HEK293 (cell line): ENCODE measurements around the gene ACOX2.

Source experiments
- CTCF ChIA-PET: fragments of 350-600 bp; formaldehyde crosslinking; extraction: SDS; loops from one replicate; lab custom pipeline; 2021; ENCODE audit warnings: antibody characterized with exemption; lab: Yijun Ruan, JAX
- POLR2A ChIA-PET: fragments of 300-600 bp; formaldehyde crosslinking; extraction: SDS; loops from one replicate; lab custom pipeline; 2020; ENCODE audit warnings: antibody characterized with exemption, inconsistent platforms; lab: Yijun Ruan, JAX
- H3K27ac ChIP-seq: fragments of 200-500 bp; sonication (Bioruptor generic); 2 replicates; pipeline ENCODE4 v1.5.1; 2014; ENCODE audit warnings: low read depth, low read length, control low read depth, inconsistent platforms; ENCODE audit errors: extremely low read depth
- H3K36me3 ChIP-seq, 2 experiments: fragments of 200-500 bp in 1 of 2; sonication (Bioruptor generic) in 1 of 2; 1 replicate in 1 of 2; 2 replicates in 1 of 2; pipeline ENCODE4 v1.5.1; 2014 to 2017; ENCODE audit warnings: inconsistent platforms in 2 of 2, low read length in 2 of 2; ENCODE audit not compliant: control insufficient read depth in 2 of 2, insufficient read depth in 1 of 2
- H3K4me1 ChIP-seq: fragments of 200-500 bp; sonication (Bioruptor generic); 2 replicates; pipeline ENCODE4 v1.5.1; 2014; ENCODE audit warnings: mild to moderate bottlenecking, low read length, inconsistent platforms; ENCODE audit not compliant: control insufficient read depth, insufficient read depth
- H3K4me3 ChIP-seq: 2 replicates; pipeline ENCODE4 v1.5.1; 2011; ENCODE audit warnings: low read depth, mild to moderate bottlenecking, control low read depth, low read length, moderate library complexity
- H3K9me3 ChIP-seq: fragments of 200-500 bp; sonication (Bioruptor generic); 2 replicates; pipeline ENCODE4 v1.5.1; 2014; ENCODE audit warnings: low read depth, low read length, inconsistent platforms; ENCODE audit not compliant: control insufficient read depth, insufficient read depth
- GLI2 ChIP-seq: fragments of 450-650 bp; formaldehyde crosslinking; IDR thresholded peaks from 2 replicates; pipeline ENCODE4; 2017; ENCODE audit warnings: missing biosample characterization, missing genetic modification characterization, low read depth, borderline replicate concordance
- GLI4 ChIP-seq: fragments of 450-650 bp; formaldehyde crosslinking; IDR thresholded peaks from 2 replicates; pipeline ENCODE4 v1.5.1; 2016; ENCODE audit warnings: missing biosample characterization, missing genetic modification characterization
- GLIS1 ChIP-seq: fragments of 450-650 bp; formaldehyde crosslinking; IDR thresholded peaks from 2 replicates; pipeline ENCODE4 v1.5.1; 2016; ENCODE audit warnings: missing biosample characterization, missing genetic modification characterization
- MEIS1 ChIP-seq: sonication (generic); formaldehyde crosslinking; IDR thresholded peaks from 2 replicates; pipeline ENCODE4 v1.8.1; 2022; ENCODE audit warnings: missing genetic modification reagents, mild to moderate bottlenecking, borderline replicate concordance
- OSR2 ChIP-seq: fragments of 450-650 bp; formaldehyde crosslinking; IDR thresholded peaks from 2 replicates; pipeline ENCODE4 v1.5.1; 2016; ENCODE audit warnings: missing biosample characterization, missing genetic modification characterization
- PRDM1 ChIP-seq: fragments of 450-650 bp; formaldehyde crosslinking; IDR thresholded peaks from 2 replicates; pipeline ENCODE4; 2016; ENCODE audit warnings: missing biosample characterization, missing genetic modification characterization
- ZBTB21 ChIP-seq: fragments of 450-650 bp; formaldehyde crosslinking; IDR thresholded peaks from 2 replicates; pipeline ENCODE4 v1.5.1; 2017; ENCODE audit warnings: missing biosample characterization, missing genetic modification characterization
- ZBTB7A ChIP-seq: fragments of 450-650 bp; formaldehyde crosslinking; IDR thresholded peaks from 2 replicates; pipeline ENCODE4 v1.5.1; 2016; ENCODE audit warnings: low read depth, missing biosample characterization, missing genetic modification characterization
- ZFP3 ChIP-seq: fragments of 450-650 bp; formaldehyde crosslinking; IDR thresholded peaks from 2 replicates; pipeline ENCODE4 v1.5.1; 2016; ENCODE audit warnings: low read depth, missing biosample characterization, missing genetic modification characterization
- ZNF16 ChIP-seq: fragments of 450-650 bp; formaldehyde crosslinking; IDR thresholded peaks from 2 replicates; pipeline ENCODE4 v1.5.1; 2016; ENCODE audit warnings: low read depth, missing biosample characterization, missing genetic modification characterization
- ZNF175 ChIP-seq: fragments of 450-650 bp; formaldehyde crosslinking; IDR thresholded peaks from 2 replicates; pipeline ENCODE4 v1.5.1; 2016; ENCODE audit warnings: missing biosample characterization, missing genetic modification characterization
- ZNF211 ChIP-seq: fragments of 450-650 bp; formaldehyde crosslinking; IDR thresholded peaks from 2 replicates; pipeline ENCODE4 v1.5.1; 2016; ENCODE audit warnings: low read depth, missing biosample characterization, missing genetic modification characterization
- ZNF324 ChIP-seq: fragments of 450-650 bp; formaldehyde crosslinking; IDR thresholded peaks from 2 replicates; pipeline ENCODE4 v1.5.1; 2016; ENCODE audit warnings: missing biosample characterization, missing genetic modification characterization
- ZNF426 ChIP-seq: fragments of 450-650 bp; formaldehyde crosslinking; IDR thresholded peaks from 2 replicates; pipeline ENCODE4 v1.5.1; 2017; ENCODE audit warnings: missing biosample characterization, missing genetic modification characterization, mild to moderate bottlenecking, inconsistent platforms, moderate library complexity
- ZNF501 ChIP-seq: fragments of 450-650 bp; formaldehyde crosslinking; IDR thresholded peaks from 2 replicates; pipeline ENCODE4 v1.5.1; 2016; ENCODE audit warnings: missing biosample characterization, missing genetic modification characterization
- ZNF549 ChIP-seq: fragments of 450-650 bp; IDR thresholded peaks from 2 replicates; pipeline ENCODE4 v1.5.1; 2018; ENCODE audit warnings: missing biosample characterization, missing genetic modification characterization, mild to moderate bottlenecking, inconsistent platforms, moderate library complexity
- ZNF560 ChIP-seq: fragments of 450-650 bp; formaldehyde crosslinking; IDR thresholded peaks from 2 replicates; pipeline ENCODE4 v1.5.1; 2017; ENCODE audit warnings: missing biosample characterization, missing genetic modification characterization, borderline replicate concordance
- ZNF600 ChIP-seq: fragments of 450-650 bp; formaldehyde crosslinking; IDR thresholded peaks from 2 replicates; pipeline ENCODE4 v1.5.1; 2016; ENCODE audit warnings: missing biosample characterization, missing genetic modification characterization
- ZNF610 ChIP-seq: fragments of 450-650 bp; formaldehyde crosslinking; IDR thresholded peaks from 2 replicates; pipeline ENCODE4 v1.5.1; 2016; ENCODE audit warnings: missing biosample characterization, missing genetic modification characterization, borderline replicate concordance
- ZNF664 ChIP-seq: fragments of 450-650 bp; formaldehyde crosslinking; IDR thresholded peaks from 2 replicates; pipeline ENCODE4 v1.5.1; 2016; ENCODE audit warnings: missing biosample characterization, missing genetic modification characterization
- ZNF707 ChIP-seq: fragments of 450-650 bp; formaldehyde crosslinking; IDR thresholded peaks from 2 replicates; pipeline ENCODE4 v1.5.1; 2016; ENCODE audit warnings: missing biosample characterization, missing genetic modification characterization
- ZNF791 ChIP-seq: fragments of 450-650 bp; formaldehyde crosslinking; IDR thresholded peaks from 2 replicates; pipeline ENCODE4 v1.5.1; 2016; ENCODE audit warnings: missing biosample characterization, missing genetic modification characterization
- TF ChIP-seq, protein P1 (sequence below): fragments of 450-650 bp; formaldehyde crosslinking; IDR thresholded peaks from 2 replicates; pipeline ENCODE4 v1.5.1; 2017; ENCODE audit warnings: missing biosample characterization, missing genetic modification characterization
- TF ChIP-seq, protein P2 (sequence below): fragments of 450-650 bp; formaldehyde crosslinking; IDR thresholded peaks from 2 replicates; pipeline ENCODE4 v1.5.1; 2017; ENCODE audit warnings: missing biosample characterization, missing genetic modification characterization
- TF ChIP-seq, protein P3 (sequence below): fragments of 450-650 bp; formaldehyde crosslinking; IDR thresholded peaks from 2 replicates; pipeline ENCODE4 v1.5.1; 2017; ENCODE audit warnings: missing biosample characterization, missing genetic modification characterization
- TF ChIP-seq, protein P4 (sequence below): fragments of 450-650 bp; formaldehyde crosslinking; IDR thresholded peaks from 2 replicates; pipeline ENCODE4 v1.5.1; 2017; ENCODE audit warnings: missing biosample characterization, mild to moderate bottlenecking, missing genetic modification characterization, moderate library complexity

The ACOX2 gene

DNA sequence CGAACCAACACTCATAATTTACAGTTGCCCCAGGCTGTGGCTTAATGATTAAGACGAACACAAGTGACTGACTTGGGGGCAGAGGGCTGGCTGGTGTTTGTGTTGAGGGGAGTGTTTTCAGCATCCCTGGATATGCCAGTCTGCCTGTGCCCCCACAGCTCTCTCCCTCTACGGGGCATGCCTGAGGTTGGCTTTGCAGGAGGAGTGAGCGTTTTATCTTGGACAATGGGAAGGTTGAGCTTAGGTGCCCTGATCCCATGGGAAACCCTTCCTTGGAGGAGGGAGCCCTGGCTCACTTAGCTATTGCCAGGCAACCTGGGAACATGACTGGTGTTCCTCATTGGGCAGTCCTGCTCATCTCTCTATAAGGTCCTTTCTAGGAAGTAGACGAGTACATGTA lies 22.6 kb upstream of the ACOX2 start:
- no peak overlapping the region for H3K27ac ChIP-seq
- H3K36me3 ChIP-seq = no peaks in the 10 kb centered on the region
- ChIA-PET CTCF (interaction anchor here (0.7 to 6.1 kb wide), 5 partner anchors 10 to 72 kb away, joined by 3 to 43 read pairs (median 3); no protein-coding TSS in a partner anchor), POLR2A (no interaction called here)
- no peaks in the 10 kb centered on the region for H3K4me1 ChIP-seq
- no peak overlapping the region for H3K4me3 ChIP-seq
- TF ChIP-seq OSR2 (no peak), ZNF324 (no peak), ZNF211 (tag by site-specific recombination) (no peak), ZNF560 (tag by site-specific recombination) (no peak), ZNF664 (tag by site-specific recombination) (no peak), ZNF501 (no peak), ZNF549 (no peak), GLI4 (no peak), PRDM1 (tag by site-specific recombination) (no peak), MEIS1 (CRISPR knock-in tag) (no peak), ZNF610 (tag by site-specific recombination) (no peak), ZBTB7A (tag by site-specific recombination) (no peak), ZNF791 (tag by site-specific recombination) (no peak), ZNF707 (tag by site-specific recombination) (no peak), GLIS1 (tag by site-specific recombination) (no peak)
- TF ChIP-seq, protein P1, sequence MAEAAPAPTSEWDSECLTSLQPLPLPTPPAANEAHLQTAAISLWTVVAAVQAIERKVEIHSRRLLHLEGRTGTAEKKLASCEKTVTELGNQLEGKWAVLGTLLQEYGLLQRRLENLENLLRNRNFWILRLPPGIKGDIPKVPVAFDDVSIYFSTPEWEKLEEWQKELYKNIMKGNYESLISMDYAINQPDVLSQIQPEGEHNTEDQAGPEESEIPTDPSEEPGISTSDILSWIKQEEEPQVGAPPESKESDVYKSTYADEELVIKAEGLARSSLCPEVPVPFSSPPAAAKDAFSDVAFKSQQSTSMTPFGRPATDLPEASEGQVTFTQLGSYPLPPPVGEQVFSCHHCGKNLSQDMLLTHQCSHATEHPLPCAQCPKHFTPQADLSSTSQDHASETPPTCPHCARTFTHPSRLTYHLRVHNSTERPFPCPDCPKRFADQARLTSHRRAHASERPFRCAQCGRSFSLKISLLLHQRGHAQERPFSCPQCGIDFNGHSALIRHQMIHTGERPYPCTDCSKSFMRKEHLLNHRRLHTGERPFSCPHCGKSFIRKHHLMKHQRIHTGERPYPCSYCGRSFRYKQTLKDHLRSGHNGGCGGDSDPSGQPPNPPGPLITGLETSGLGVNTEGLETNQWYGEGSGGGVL (tag by site-specific recombination) = no peak
- H3K9me3 ChIP-seq = no peaks in the 10 kb centered on the region

DNA sequence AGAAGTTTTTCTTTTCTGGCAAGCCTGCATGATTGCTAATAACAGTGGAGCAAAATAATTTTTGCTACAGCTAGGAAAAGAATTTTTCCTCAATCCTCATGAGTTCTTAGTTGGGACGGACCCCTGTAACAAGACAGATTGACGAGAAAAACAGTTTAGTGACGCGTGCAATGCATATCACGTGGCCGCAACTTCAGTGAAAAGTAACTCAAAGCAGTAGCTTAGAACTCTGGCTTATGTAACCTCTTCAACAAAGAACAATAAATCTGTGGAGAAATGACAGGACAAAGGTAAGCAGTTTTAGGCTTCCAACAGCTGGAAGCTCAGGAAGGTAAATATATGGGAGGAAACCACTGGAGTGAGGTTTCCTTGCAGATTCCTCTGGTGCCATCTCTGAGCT lies 20.5 kb upstream of the ACOX2 start:
- POLR2A ChIA-PET = no interaction called here

More for the DNA sequence above, 20.5 kb upstream of the ACOX2 start:
- H3K36me3 ChIP-seq = no peaks in the 10 kb centered on the region
- TF ChIP-seq ZNF600 (tag by site-specific recombination) (no peak), ZFP3 (tag by site-specific recombination) (no peak), GLI2 (no peak), ZNF707 (tag by site-specific recombination) (no peak), ZNF16 (tag by site-specific recombination) (no peak), ZNF175 (tag by site-specific recombination) (no peak), ZBTB21 (no peak), ZNF426 (tag by site-specific recombination) (no peak)
- TF ChIP-seq, protein P2, sequence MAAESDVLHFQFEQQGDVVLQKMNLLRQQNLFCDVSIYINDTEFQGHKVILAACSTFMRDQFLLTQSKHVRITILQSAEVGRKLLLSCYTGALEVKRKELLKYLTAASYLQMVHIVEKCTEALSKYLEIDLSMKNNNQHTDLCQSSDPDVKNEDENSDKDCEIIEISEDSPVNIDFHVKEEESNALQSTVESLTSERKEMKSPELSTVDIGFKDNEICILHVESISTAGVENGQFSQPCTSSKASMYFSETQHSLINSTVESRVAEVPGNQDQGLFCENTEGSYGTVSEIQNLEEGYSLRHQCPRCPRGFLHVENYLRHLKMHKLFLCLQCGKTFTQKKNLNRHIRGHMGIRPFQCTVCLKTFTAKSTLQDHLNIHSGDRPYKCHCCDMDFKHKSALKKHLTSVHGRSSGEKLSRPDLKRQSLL = no peak
- TF ChIP-seq, protein P3, sequence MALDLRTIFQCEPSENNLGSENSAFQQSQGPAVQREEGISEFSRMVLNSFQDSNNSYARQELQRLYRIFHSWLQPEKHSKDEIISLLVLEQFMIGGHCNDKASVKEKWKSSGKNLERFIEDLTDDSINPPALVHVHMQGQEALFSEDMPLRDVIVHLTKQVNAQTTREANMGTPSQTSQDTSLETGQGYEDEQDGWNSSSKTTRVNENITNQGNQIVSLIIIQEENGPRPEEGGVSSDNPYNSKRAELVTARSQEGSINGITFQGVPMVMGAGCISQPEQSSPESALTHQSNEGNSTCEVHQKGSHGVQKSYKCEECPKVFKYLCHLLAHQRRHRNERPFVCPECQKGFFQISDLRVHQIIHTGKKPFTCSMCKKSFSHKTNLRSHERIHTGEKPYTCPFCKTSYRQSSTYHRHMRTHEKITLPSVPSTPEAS (tag by site-specific recombination) = no peak
- TF ChIP-seq, protein P4, sequence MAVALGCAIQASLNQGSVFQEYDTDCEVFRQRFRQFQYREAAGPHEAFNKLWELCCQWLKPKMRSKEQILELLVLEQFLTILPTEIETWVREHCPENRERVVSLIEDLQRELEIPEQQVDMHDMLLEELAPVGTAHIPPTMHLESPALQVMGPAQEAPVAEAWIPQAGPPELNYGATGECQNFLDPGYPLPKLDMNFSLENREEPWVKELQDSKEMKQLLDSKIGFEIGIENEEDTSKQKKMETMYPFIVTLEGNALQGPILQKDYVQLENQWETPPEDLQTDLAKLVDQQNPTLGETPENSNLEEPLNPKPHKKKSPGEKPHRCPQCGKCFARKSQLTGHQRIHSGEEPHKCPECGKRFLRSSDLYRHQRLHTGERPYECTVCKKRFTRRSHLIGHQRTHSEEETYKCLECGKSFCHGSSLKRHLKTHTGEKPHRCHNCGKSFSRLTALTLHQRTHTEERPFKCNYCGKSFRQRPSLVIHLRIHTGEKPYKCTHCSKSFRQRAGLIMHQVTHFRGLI (tag by site-specific recombination) = no peak
- TF ChIP-seq, protein P1 (tag by site-specific recombination) = no peak
- H3K27ac ChIP-seq = no peak overlapping the region
- CTCF ChIA-PET = interaction anchor here (0.7 to 6.1 kb wide), 2 partner anchors 12 to 86 kb away, joined by 3 to 43 read pairs; no protein-coding TSS in a partner anchor
- H3K4me3 ChIP-seq = no peak overlapping the region
- H3K4me1 ChIP-seq = no peaks in the 10 kb centered on the region
- no peaks in the 10 kb centered on the region for H3K9me3 ChIP-seq
